T47D (cell line): ENCODE measurements around the gene KASH5.

Source experiments
- DNase-seq, 2 experiments: peaks; one replicate each; pipeline versions ENCODE4 v3.0.0 to v3.0.0-alpha.2; 2011 to 2012; ENCODE audit warnings: low read depth in 1 of 2, low spot score in 1 of 2
- JUND ChIP-seq: IDR thresholded peaks from 2 replicates; pipeline ENCODE4 v1.6.1; 2012; ENCODE audit warnings: low read depth
- in situ Hi-C: cut with HindIII; loops from 2 replicates; pipeline ENCODE4 v1.10.0; 2016; ENCODE audit warnings: low sequenced_read_pairs, low pct_unique_long_range_greater_than_20kb

Gene KASH5

GRCh38 chr19:49432141-49433073, 44.4 kb downstream of the KASH5 start:
- no peak for TF ChIP-seq JUND
- no peak for DNase-seq
- in situ Hi-C loops = no loop called here

- in situ Hi-C loops = no loop called here
- no peak for TF ChIP-seq JUND
- no peak for DNase-seq
Measured at GRCh38 chr19:49433240-49433901, 45.3 kb downstream of the KASH5 start.

GRCh38 chr19:49434907-49435583, 47.0 kb downstream of the KASH5 start:
- in situ Hi-C loops = no loop called here
- DNase-seq = peak in 1 of 2 experiments; percentile 38
- TF ChIP-seq JUND = no peak

GRCh38 chr19:49435670-49436069, 47.6 kb downstream of the KASH5 start:
- DNase-seq = no peak
- in situ Hi-C loops = no loop called here
- no peak for TF ChIP-seq JUND

- TF ChIP-seq JUND = no peak
- in situ Hi-C loops = no loop called here
- no peak for DNase-seq
Measured at GRCh38 chr19:49436381-49437017, 48.5 kb downstream of the KASH5 start.

GRCh38 chr19:49437231-49437630, 49.2 kb downstream of the KASH5 start:
- DNase-seq = no peak
- TF ChIP-seq JUND = no peak
- in situ Hi-C loops = no loop called here

- in situ Hi-C loops = no loop called here
- TF ChIP-seq JUND = no peak
- DNase-seq = no peak
Measured at GRCh38 chr19:49438261-49438660, 50.2 kb downstream of the KASH5 start.

- no peak for DNase-seq
- TF ChIP-seq JUND = no peak
- in situ Hi-C loops = no loop called here
Measured at GRCh38 chr19:49439836-49440235, 51.8 kb downstream of the KASH5 start.

GRCh38 chr19:49440439-49441209, 52.6 kb downstream of the KASH5 start:
- no peak for DNase-seq
- TF ChIP-seq JUND = no peak
- in situ Hi-C loops = no loop called here

- DNase-seq = peak in 1 of 2 experiments; percentile 15
- in situ Hi-C loops = no loop called here
- no peak for TF ChIP-seq JUND
Measured at GRCh38 chr19:49441210-49441959, 53.3 kb downstream of the KASH5 start, which contains the start of gene SLC17A7. Gene SLC17A7 (minus strand): TSS chr19:49441527. CDS start chr19:49441379, 148 bp downstream.

GRCh38 chr19:49441960-49442350, 53.9 kb downstream of the KASH5 start:
- in situ Hi-C loops = no loop called here
- no peak for TF ChIP-seq JUND

More at GRCh38 chr19:49441960-49442350, 53.9 kb downstream of the KASH5 start:
- DNase-seq = no peak
